Mucosa of descending colon (tissue), 3 donors: ENCODE measurements around the gene PRKAR1A. TPM values are rescaled to one million over a fixed set of nuclear protein-coding genes. Genes with fewer than 3 reads are reported as not detected.

Source experiments
- ATAC-seq: fragments of 200-7000 bp; cut with Tn5 transposase; one replicate; pipeline ENCODE4 v1.9.1; 2020; ENCODE audit warnings: mild to moderate bottlenecking, moderate library complexity
- DNase-seq, 3 donors: peaks; one replicate each; pipeline ENCODE4 v3.0.0-alpha.2; 2020
- H3K36me3 ChIP-seq: fragments of 200-600 bp; one replicate; pipeline ENCODE4 v1.8.0; 2021; ENCODE audit warnings: low read depth, mild to moderate bottlenecking
- H3K4me1 ChIP-seq: fragments of 200-600 bp; one replicate; pipeline ENCODE4 v1.8.0; 2021; ENCODE audit warnings: low read depth, mild to moderate bottlenecking
- H3K4me3 ChIP-seq: fragments of 200-600 bp; one replicate; pipeline ENCODE4 v1.8.0; 2021; ENCODE audit warnings: mild to moderate bottlenecking
- H3K9me3 ChIP-seq: fragments of 200-600 bp; one replicate; pipeline ENCODE4 v1.8.0; 2021; ENCODE audit warnings: mild to moderate bottlenecking
- intact Hi-C, 2 donors: fragments of 100-400 bp; cut with DNase I in 1 of 2; cut with micrococcal nuclease in 1 of 2; formaldehyde crosslinking; loops; one replicate each; pipeline versions ENCODE4 v1.11.0 to v1.11.1; 2022; cut with DNase I, micrococcal nuclease
- total RNA-seq, 3 donors: library from RNA; stranded (reverse); fragmentation: NEBNext Ultra II Directional in 2 of 3; extraction: Animal tissue kit (Norgen Biotek cat#: 25700) in 2 of 3; gene quantifications; one replicate each; pipeline versions ENCODE4 v1.2.1 to v1.2.4, GENCODE V29; 2021 to 2023
- TF ChIP-seq, protein P1 (sequence below): fragments of 200-600 bp; IDR thresholded peaks from one replicate; pipeline ENCODE4 v1.8.0; 2022; ENCODE audit warnings: antibody characterized with exemption, mild to moderate bottlenecking
- donor health status: DM: no; HTN: no; CAD: no; lungs with moderate emphysema.
- donor health status: DM: no; HTN: no; CAD: no.
- donor health status: DM: no; HTN: yes; CAD: no.

The PRKAR1A gene
- total RNA-seq, 3 donors from 2014 or later, result 132 to 238 (median 147) TPM

- Histone ChIP-seq H3K9me3 (no peaks in the 10 kb centered on the region), H3K36me3 (no peaks in the 10 kb centered on the region), H3K4me1 (no peaks in the 10 kb centered on the region), H3K4me3 (no peak overlapping the region)
- ATAC-seq (no peak), DNase-seq (no peak)
- TF ChIP-seq, protein P1, sequence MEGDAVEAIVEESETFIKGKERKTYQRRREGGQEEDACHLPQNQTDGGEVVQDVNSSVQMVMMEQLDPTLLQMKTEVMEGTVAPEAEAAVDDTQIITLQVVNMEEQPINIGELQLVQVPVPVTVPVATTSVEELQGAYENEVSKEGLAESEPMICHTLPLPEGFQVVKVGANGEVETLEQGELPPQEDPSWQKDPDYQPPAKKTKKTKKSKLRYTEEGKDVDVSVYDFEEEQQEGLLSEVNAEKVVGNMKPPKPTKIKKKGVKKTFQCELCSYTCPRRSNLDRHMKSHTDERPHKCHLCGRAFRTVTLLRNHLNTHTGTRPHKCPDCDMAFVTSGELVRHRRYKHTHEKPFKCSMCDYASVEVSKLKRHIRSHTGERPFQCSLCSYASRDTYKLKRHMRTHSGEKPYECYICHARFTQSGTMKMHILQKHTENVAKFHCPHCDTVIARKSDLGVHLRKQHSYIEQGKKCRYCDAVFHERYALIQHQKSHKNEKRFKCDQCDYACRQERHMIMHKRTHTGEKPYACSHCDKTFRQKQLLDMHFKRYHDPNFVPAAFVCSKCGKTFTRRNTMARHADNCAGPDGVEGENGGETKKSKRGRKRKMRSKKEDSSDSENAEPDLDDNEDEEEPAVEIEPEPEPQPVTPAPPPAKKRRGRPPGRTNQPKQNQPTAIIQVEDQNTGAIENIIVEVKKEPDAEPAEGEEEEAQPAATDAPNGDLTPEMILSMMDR, result no peak
- intact Hi-C loops, result no loop called here
Measured at GRCh38 chr17:68560966-68561720, 48.9 kb downstream of the PRKAR1A start.

DNA sequence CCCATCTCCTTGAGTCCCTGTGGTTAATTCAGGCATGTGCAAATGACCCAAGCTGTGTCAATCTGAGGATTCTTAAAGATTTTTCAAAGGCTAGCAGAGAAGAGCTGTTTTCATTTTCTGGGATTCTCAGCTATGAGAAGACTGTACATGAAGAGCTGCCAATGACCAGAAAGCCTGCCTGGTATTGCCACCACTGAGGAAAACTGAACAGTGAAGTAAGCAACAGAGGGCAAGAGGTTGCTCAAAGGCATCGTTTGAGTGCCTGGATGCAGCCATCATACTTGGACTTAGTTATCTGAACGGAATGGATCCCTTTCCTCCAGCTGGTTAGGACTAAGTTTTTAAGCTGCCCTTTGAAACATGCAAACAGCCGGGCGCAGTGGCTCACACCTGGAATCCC is 50.5 kb downstream of the PRKAR1A start:
- H3K9me3 ChIP-seq, result no peaks in the 10 kb centered on the region
- ATAC-seq (no peak), DNase-seq (no peak)
- H3K4me3 ChIP-seq, result no peak overlapping the region
- TF ChIP-seq, protein P1, result no peak
- H3K4me1 ChIP-seq, result no peaks in the 10 kb centered on the region
- no peaks in the 10 kb centered on the region for H3K36me3 ChIP-seq
- intact Hi-C loops, result no loop called here

GRCh38 chr17:68564415-68565111 is 52.3 kb downstream of the PRKAR1A start:
- no peak for DNase-seq
- TF ChIP-seq, protein P1, result no peak
- Histone ChIP-seq H3K4me3 (no peak overlapping the region), H3K4me1 (no peaks in the 10 kb centered on the region), H3K9me3 (no peaks in the 10 kb centered on the region), H3K36me3 (no peaks in the 10 kb centered on the region)
- ATAC-seq, result no peak
- intact Hi-C loops, result no loop called here

- H3K36me3 ChIP-seq, result no peaks in the 10 kb centered on the region
- no peaks in the 10 kb centered on the region for H3K9me3 ChIP-seq
- ATAC-seq, result no peak
- H3K4me3 ChIP-seq, result no peak overlapping the region
- no peak for DNase-seq
- TF ChIP-seq, protein P1, result no peak
- H3K4me1 ChIP-seq, result no peaks in the 10 kb centered on the region
- intact Hi-C loops, result no loop called here
Measured at GRCh38 chr17:68565661-68566441, 53.6 kb downstream of the PRKAR1A start.

GRCh38 chr17:68566442-68566738 is 54.2 kb downstream of the PRKAR1A start:
- no peaks in the 10 kb centered on the region for H3K4me1 ChIP-seq
- no peak for ATAC-seq
- no peak for DNase-seq
- no peaks in the 10 kb centered on the region for H3K9me3 ChIP-seq
- no peak overlapping the region for H3K4me3 ChIP-seq
- H3K36me3 ChIP-seq, result no peaks in the 10 kb centered on the region
- intact Hi-C loops, result no loop called here
- TF ChIP-seq, protein P1, result no peak
